PC-3 (cell line): ENCODE data around the gene MSL3. TPM values are rescaled to one million over a fixed set of nuclear protein-coding genes. Genes with fewer than 3 reads are reported as not detected.
A peak's percentile ranks its signal among the peaks of the same experiment; 100 is the strongest.

Source experiments
- ATAC-seq: fragments of 200-7000 bp; cut with Tn5 transposase; 2 replicates; pipeline ENCODE4 v1.9.1; 2020; ENCODE audit warnings: mild to moderate bottlenecking, moderate library complexity
- BruUV-seq: library from RNA; stranded (reverse); fragments of 400-500 nt; replicated peaks from 2 replicates; lab custom pipeline; 2021; lab: Mats Ljungman, UMichigan
- CTCF ChIA-PET: fragments of 300-600 bp; sonication (Branson Sonifier 250); formaldehyde crosslinking; loops from one replicate; lab custom pipeline; 2022; ENCODE audit warnings: antibody characterized with exemption; lab: Charles Lee
- POLR2A ChIA-PET: fragments of 300-600 bp; sonication (Branson Sonifier 250); formaldehyde crosslinking; loops from one replicate; lab custom pipeline; 2022; ENCODE audit warnings: antibody characterized with exemption; ENCODE audit not compliant: unreplicated experiment; lab: Charles Lee
- DNase-seq: peaks from one replicate; pipeline ENCODE4 v3.0.0-alpha.2; 2015
- H2AFZ ChIP-seq: fragments of 300-600 bp; sonication (generic); 2 replicates; pipeline ENCODE4 v1.6.0; 2016; ENCODE audit warnings: antibody characterized with exemption, low read length
- H3F3A ChIP-seq: fragments of 300-600 bp; sonication (generic); one replicate; pipeline ENCODE4 v1.6.0; 2017; ENCODE audit warnings: antibody characterized with exemption, low read length, control low read depth, mild to moderate bottlenecking; ENCODE audit not compliant: unreplicated experiment
- H3K27ac ChIP-seq: fragments of 300-600 bp; sonication (generic); 2 replicates; pipeline ENCODE4 v1.5.1; 2016; ENCODE audit warnings: mild to moderate bottlenecking, low read length
- H3K27me3 ChIP-seq: fragments of 300-600 bp; sonication (generic); 2 replicates; pipeline ENCODE4 v1.6.1; 2016; ENCODE audit warnings: low read length, mixed read lengths
- H3K36me3 ChIP-seq: fragments of 300-600 bp; sonication (generic); 2 replicates; pipeline ENCODE4 v1.6.1; 2016; ENCODE audit warnings: low read depth, mixed run types, low read length, mixed read lengths
- H3K4me1 ChIP-seq: fragments of 300-600 bp; sonication (generic); 2 replicates; pipeline ENCODE4 v1.5.1; 2016; ENCODE audit warnings: low read length; ENCODE audit not compliant: insufficient read depth
- H3K4me2 ChIP-seq: fragments of 300-600 bp; sonication (generic); 2 replicates; pipeline ENCODE4 v1.6.0; 2016; ENCODE audit warnings: low read length
- H3K4me3 ChIP-seq: fragments of 300-600 bp; sonication (generic); 2 replicates; pipeline ENCODE4 v1.5.1; 2016; ENCODE audit warnings: mild to moderate bottlenecking, low read length, mixed read lengths
- H3K79me2 ChIP-seq: fragments of 300-600 bp; sonication (generic); 2 replicates; pipeline ENCODE4 v1.6.1; 2017; ENCODE audit warnings: low read length, mixed read lengths
- H3K9ac ChIP-seq: fragments of 300-600 bp; sonication (generic); 2 replicates; pipeline ENCODE4 v1.6.0; 2016; ENCODE audit warnings: mild to moderate bottlenecking, low read length
- H3K9me2 ChIP-seq: fragments of 300-600 bp; sonication (generic); replicated peaks from 2 replicates; pipeline ENCODE4 v1.6.1; 2016; ENCODE audit warnings: mixed run types, low read length, mixed read lengths
- H3K9me3 ChIP-seq: fragments of 300-600 bp; sonication (generic); 2 replicates; pipeline ENCODE4 v1.6.1; 2016; ENCODE audit warnings: low read length, mixed read lengths
- H4K20me1 ChIP-seq: fragments of 300-600 bp; sonication (generic); 2 replicates; pipeline ENCODE4 v1.6.1; 2016; ENCODE audit warnings: low read length, mixed read lengths
- EZH2 ChIP-seq: fragments of 300-600 bp; sonication (generic); IDR thresholded peaks from one replicate; pipeline ENCODE4 v1.6.1; 2017; ENCODE audit warnings: antibody characterized with exemption, mild to moderate bottlenecking, low read length; ENCODE audit not compliant: unreplicated experiment
- EZH2phosphoT487 ChIP-seq: fragments of 300-600 bp; sonication (generic); IDR thresholded peaks from 2 replicates; pipeline ENCODE4 v1.6.1; 2018; ENCODE audit warnings: mild to moderate bottlenecking, antibody characterized with exemption, low read length, borderline replicate concordance
- intact Hi-C: fragments of 100-400 bp; cut with micrococcal nuclease; formaldehyde crosslinking; loops from 2 replicates; pipeline ENCODE4 v1.9.0; 2023
- total RNA-seq: library from RNA; depleted of rRNA; stranded (reverse); fragments of >200 nt; gene quantifications from 2 replicates; pipeline ENCODE4 v1.2.3, GENCODE V29; 2014
- TF ChIP-seq, protein P1 (sequence below): fragments of 300-600 bp; sonication (generic); conservative IDR thresholded peaks from 2 replicates; pipeline ENCODE4 v1.5.1; 2017; ENCODE audit warnings: antibody characterized with exemption, low read depth, mild to moderate bottlenecking, low read length

Gene MSL3
- total RNA-seq, 1 experiment from 2014 or later = 30.3 TPM

DNA sequence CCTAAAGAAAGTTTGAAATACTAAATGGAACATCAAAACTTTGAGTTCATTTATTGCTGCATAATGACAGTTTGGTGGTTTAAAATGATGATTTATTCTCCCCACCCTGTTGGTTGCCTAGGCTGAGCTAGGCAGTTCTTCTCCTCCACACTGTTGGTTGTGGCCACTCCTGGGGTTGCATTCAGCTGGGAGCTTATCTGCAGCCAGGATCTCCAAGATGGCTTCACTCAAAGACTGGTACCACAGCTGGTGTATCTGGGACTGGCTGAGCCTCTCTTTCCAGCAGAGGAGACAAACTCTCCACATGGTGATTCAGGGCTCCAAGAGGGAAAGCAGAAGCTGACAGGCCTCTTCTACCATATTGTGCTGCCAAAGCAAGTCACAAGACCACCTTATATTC, 33.1 kb downstream of the MSL3 start:
- no peaks in the 10 kb centered on the region for H3K9me2 ChIP-seq
- H3K27me3 ChIP-seq = no peaks in the 10 kb centered on the region
- no peak for TF ChIP-seq EZH2phosphoT487
- TF ChIP-seq, protein P1, sequence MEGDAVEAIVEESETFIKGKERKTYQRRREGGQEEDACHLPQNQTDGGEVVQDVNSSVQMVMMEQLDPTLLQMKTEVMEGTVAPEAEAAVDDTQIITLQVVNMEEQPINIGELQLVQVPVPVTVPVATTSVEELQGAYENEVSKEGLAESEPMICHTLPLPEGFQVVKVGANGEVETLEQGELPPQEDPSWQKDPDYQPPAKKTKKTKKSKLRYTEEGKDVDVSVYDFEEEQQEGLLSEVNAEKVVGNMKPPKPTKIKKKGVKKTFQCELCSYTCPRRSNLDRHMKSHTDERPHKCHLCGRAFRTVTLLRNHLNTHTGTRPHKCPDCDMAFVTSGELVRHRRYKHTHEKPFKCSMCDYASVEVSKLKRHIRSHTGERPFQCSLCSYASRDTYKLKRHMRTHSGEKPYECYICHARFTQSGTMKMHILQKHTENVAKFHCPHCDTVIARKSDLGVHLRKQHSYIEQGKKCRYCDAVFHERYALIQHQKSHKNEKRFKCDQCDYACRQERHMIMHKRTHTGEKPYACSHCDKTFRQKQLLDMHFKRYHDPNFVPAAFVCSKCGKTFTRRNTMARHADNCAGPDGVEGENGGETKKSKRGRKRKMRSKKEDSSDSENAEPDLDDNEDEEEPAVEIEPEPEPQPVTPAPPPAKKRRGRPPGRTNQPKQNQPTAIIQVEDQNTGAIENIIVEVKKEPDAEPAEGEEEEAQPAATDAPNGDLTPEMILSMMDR = no peak
- no peak for TF ChIP-seq EZH2
- POLR2A ChIA-PET = interaction anchor here (0.7 kb wide), 1 partner anchor 711 kb away, joined by 3 read pairs; no protein-coding TSS in a partner anchor
- H3K4me1 ChIP-seq = peaks cover 13% of the 10 kb centered on the region
- BruUV-seq = no TSS peak
- peak; percentile 9 for DNase-seq
- intact Hi-C loops = no loop called here
- no peak overlapping the region for H3K4me3 ChIP-seq
- no peak overlapping the region for H2AFZ ChIP-seq
- H3K79me2 ChIP-seq = no peaks in the 10 kb centered on the region
- CTCF ChIA-PET = no interaction called here
- no peak overlapping the region for H3K4me2 ChIP-seq
- H3K9me3 ChIP-seq = no peaks in the 10 kb centered on the region
- no peaks in the 10 kb centered on the region for H3K36me3 ChIP-seq
- ATAC-seq = peak; percentile 48
- H3K9ac ChIP-seq = no peak overlapping the region
- H4K20me1 ChIP-seq = no peaks in the 10 kb centered on the region
- no peaks in the 10 kb centered on the region for H3F3A ChIP-seq
- H3K27ac ChIP-seq = peak overlapping the region; percentile 47

GRCh38 chrX:11791537-11791936, 33.5 kb downstream of the MSL3 start:
- no TSS peak for BruUV-seq
- H3K27ac ChIP-seq = peak overlapping the region; percentile 47
- H3K9me2 ChIP-seq = no peaks in the 10 kb centered on the region
- TF ChIP-seq EZH2 = no peak
- TF ChIP-seq EZH2phosphoT487 = no peak
- TF ChIP-seq, protein P1 = no peak
- H3K4me2 ChIP-seq = no peak overlapping the region
- H3K36me3 ChIP-seq = no peaks in the 10 kb centered on the region
- H2AFZ ChIP-seq = no peak overlapping the region
- ChIA-PET POLR2A (interaction anchor here (0.7 kb wide), 1 partner anchor 711 kb away, joined by 3 read pairs; no protein-coding TSS in a partner anchor), CTCF (no interaction called here)
- intact Hi-C loops = no loop called here
- no peaks in the 10 kb centered on the region for H3K79me2 ChIP-seq
- 0 out of 2 replicates have a peak overlapping the region, but pooled peaks have one; percentile 22 for H3K9ac ChIP-seq
- no peak overlapping the region for H3K4me3 ChIP-seq
- peak; percentile 58 for DNase-seq
- H3K9me3 ChIP-seq = no peaks in the 10 kb centered on the region
- H3K27me3 ChIP-seq = no peaks in the 10 kb centered on the region
- H4K20me1 ChIP-seq = no peaks in the 10 kb centered on the region
- H3K4me1 ChIP-seq = peaks cover 13% of the 10 kb centered on the region
- H3F3A ChIP-seq = no peaks in the 10 kb centered on the region
- ATAC-seq = peak; percentile 70
